Dendritic cell treated with granulocyte-macrophage colony-stimulating factor and Interleukin-4, amounts not matched to agents 40 ng/mL and 50 ng/mL, for 4 days (primary cell): Measurements from ENCODE around the gene CARD14.
A peak's percentile ranks its signal among the peaks of the same experiment; 100 is the strongest.
"Not testable (repeated sequence)": the region's sequence is repeated elsewhere in the genome, so short reads cannot be mapped to it uniquely, and the experiment has no call there.

Experiments used
- H3K27ac Mint-ChIP-seq: one replicate; pipeline ENCODE4 v1.8.0; 2022; ENCODE audit warnings: mild to moderate bottlenecking, mixed read lengths
- H3K27me3 Mint-ChIP-seq: one replicate; pipeline ENCODE4 v1.8.0; 2022; ENCODE audit warnings: mild to moderate bottlenecking, mixed read lengths
- H3K36me3 Mint-ChIP-seq: one replicate; pipeline ENCODE4 v1.8.0; 2022; ENCODE audit warnings: low read depth, mixed read lengths
- H3K4me1 Mint-ChIP-seq: one replicate; pipeline ENCODE4 v1.8.0; 2022; ENCODE audit warnings: low read depth, mixed read lengths
- H3K4me3 Mint-ChIP-seq: one replicate; pipeline ENCODE4 v1.8.0; 2022; ENCODE audit warnings: mild to moderate bottlenecking, moderate library complexity, mixed read lengths
- H3K9me3 Mint-ChIP-seq: one replicate; pipeline ENCODE4 v1.8.0; 2022; ENCODE audit warnings: mixed read lengths
- intact Hi-C: fragments of 100-400 bp; cut with micrococcal nuclease; formaldehyde crosslinking; loops from one replicate; pipeline ENCODE4 v1.15.0; 2022

Gene CARD14

DNA sequence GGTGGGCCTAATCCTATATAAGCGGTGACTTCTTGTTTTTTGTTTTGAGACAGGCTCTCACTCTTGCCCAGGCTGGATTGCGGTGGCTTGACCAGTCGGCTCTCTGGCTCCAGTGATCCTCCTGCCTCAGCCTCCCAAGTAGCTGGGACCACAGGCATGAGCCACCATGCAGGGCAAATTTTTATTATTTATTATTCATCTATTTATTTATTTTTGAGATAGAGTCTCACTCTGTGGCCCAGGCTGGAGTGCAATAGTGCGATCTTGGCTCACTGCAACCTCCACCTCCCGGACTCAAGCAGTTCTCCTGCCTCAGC, 86.2 kb downstream of the CARD14 start:
- intact Hi-C loops = loop anchor here (10.0 kb wide), 1 partner anchor 171 kb away; no protein-coding TSS in a partner anchor
- H3K9me3 Mint-ChIP-seq = no peaks in the 10 kb centered on the region
- no peaks in the 10 kb centered on the region for H3K27me3 Mint-ChIP-seq
- H3K4me3 Mint-ChIP-seq = no peak overlapping the region
- H3K4me1 Mint-ChIP-seq = peaks cover 76% of the 10 kb centered on the region
- peak overlapping the region; percentile 99 for H3K27ac Mint-ChIP-seq
- peaks cover 39% of the 10 kb centered on the region for H3K36me3 Mint-ChIP-seq

DNA sequence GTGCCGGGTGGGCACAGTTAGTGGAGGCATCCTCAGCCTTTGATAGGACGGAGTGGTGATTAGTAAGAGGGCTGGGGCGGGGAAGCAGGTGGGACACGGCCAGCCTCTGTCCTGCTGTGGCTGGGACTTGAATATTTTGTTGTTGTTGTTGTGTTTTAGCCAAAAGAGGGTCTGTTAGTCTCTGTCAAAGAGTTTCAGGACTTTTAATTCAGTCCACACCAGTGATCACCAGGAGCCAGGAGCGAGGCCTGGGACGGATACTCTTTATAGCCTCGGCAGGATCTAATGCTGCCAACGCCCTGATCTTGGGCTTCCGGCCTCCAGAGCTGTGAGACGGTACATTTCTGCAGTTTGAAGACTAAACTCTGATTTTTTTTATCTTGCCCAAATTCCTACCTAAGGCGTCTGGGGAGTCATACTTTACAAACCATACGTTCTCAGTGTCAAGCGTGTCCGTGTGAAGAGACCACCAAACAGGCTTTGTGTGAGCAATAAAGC, 87.9 kb downstream of the CARD14 start:
- H3K4me3 Mint-ChIP-seq = no peak overlapping the region
- no peaks in the 10 kb centered on the region for H3K9me3 Mint-ChIP-seq

DNA sequence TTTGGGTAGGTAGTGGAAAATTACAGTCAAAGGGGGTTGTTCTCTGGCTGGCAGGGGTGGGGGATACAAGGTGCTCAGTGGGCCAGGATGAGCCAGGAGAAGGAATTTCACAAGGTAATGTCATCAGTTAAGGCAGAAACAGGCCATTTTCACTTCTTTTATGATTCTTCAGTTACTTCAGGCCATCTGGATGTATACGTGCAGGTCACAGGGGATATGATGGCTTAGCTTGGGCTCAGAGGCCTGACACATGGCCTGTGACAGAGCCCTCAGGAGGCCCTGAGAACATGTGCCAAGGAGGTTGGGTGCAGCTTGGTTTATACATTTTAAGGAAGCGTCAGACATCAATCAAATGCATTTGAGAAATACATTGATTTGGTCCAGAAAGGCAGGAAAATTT, 88.5 kb downstream of the CARD14 start:
- H3K4me3 Mint-ChIP-seq, H3K27me3 Mint-ChIP-seq, H3K9me3 Mint-ChIP-seq: not testable (repeated sequence)
- Mint-ChIP-seq H3K36me3 (peaks cover 32% of the 10 kb centered on the region), H3K4me1 (peaks cover 82% of the 10 kb centered on the region), H3K27ac (peak overlapping the region; percentile 99)
- intact Hi-C loops = loop anchor here (10.0 kb wide), 1 partner anchor 173 kb away; no protein-coding TSS in a partner anchor

More for the DNA sequence above, 87.9 kb downstream of the CARD14 start:
- Mint-ChIP-seq H3K27ac (peak overlapping the region; percentile 99), H3K4me1 (peaks cover 80% of the 10 kb centered on the region), H3K36me3 (peaks cover 35% of the 10 kb centered on the region), H3K27me3 (no peaks in the 10 kb centered on the region)
- intact Hi-C loops = loop anchor here (10.0 kb wide), 1 partner anchor 173 kb away; no protein-coding TSS in a partner anchor
